T-helper 2 cell treated with Interferon-gamma antibody and Interleukin-4, amounts not matched to agents 100 ng/mL and 5 ng/mL, for 36 hours (primary cell): ENCODE data around the gene GTPBP4. TPM values are rescaled to one million over a fixed set of nuclear protein-coding genes. Genes with fewer than 3 reads are reported as not detected.

Experiments
- intact Hi-C: fragments of 100-400 bp; cut with micrococcal nuclease; formaldehyde crosslinking; loops from one replicate; pipeline ENCODE4 v1.15.1; 2023
- total RNA-seq: library from RNA; stranded (reverse); gene quantifications from 2 replicates; pipeline ENCODE4 v1.2.3, GENCODE V29; 2022

Gene GTPBP4
- total RNA-seq, 1 donor from 2014 or later: 75.6 TPM

- intact Hi-C loops: no loop called here
Measured at GRCh38 chr10:966466-967235, 21.6 kb upstream of the GTPBP4 start.

GRCh38 chr10:968546-969199 lies 19.6 kb upstream of the GTPBP4 start:
- intact Hi-C loops: no loop called here

- intact Hi-C loops: no loop called here
Measured at GRCh38 chr10:969473-970150, 18.6 kb upstream of the GTPBP4 start.

- intact Hi-C loops: no loop called here
Measured at GRCh38 chr10:970311-971149, 17.7 kb upstream of the GTPBP4 start.

GRCh38 chr10:971150-971542 lies 17.1 kb upstream of the GTPBP4 start:
- intact Hi-C loops: no loop called here

- intact Hi-C loops: no loop called here
Measured at GRCh38 chr10:971613-972012, 16.6 kb upstream of the GTPBP4 start.

GRCh38 chr10:972763-973162 lies 15.5 kb upstream of the GTPBP4 start:
- intact Hi-C loops: no loop called here

GRCh38 chr10:974038-974784 lies 14.0 kb upstream of the GTPBP4 start:
- intact Hi-C loops: loop anchor here (2.0 kb wide), 1 partner anchor 33 kb away; no protein-coding TSS in a partner anchor

GRCh38 chr10:974785-975074 lies 13.5 kb upstream of the GTPBP4 start:
- intact Hi-C loops: loop anchor here (2.0 kb wide), 1 partner anchor 34 kb away; no protein-coding TSS in a partner anchor

- intact Hi-C loops: no loop called here
Measured at GRCh38 chr10:976316-976715, 11.9 kb upstream of the GTPBP4 start.

GRCh38 chr10:978826-979421 lies 9.3 kb upstream of the GTPBP4 start:
- intact Hi-C loops: no loop called here

- intact Hi-C loops: no loop called here
Measured at GRCh38 chr10:980468-981093, 7.7 kb upstream of the GTPBP4 start.

GRCh38 chr10:983401-983800 lies 4.8 kb upstream of the GTPBP4 start:
- intact Hi-C loops: no loop called here

GRCh38 chr10:983971-984655 lies 4.1 kb upstream of the GTPBP4 start:
- intact Hi-C loops: no loop called here

GRCh38 chr10:985361-985760 lies 2.9 kb upstream of the GTPBP4 start:
- intact Hi-C loops: loop anchor here (5.0 kb wide), 1 partner anchor 848 kb away; the partner anchor contains the start of gene ZMYND11

GRCh38 chr10:986137-986825 lies 2.0 kb upstream of the GTPBP4 start:
- intact Hi-C loops: loop anchor here (5.0 kb wide), 1 partner anchor 849 kb away; the partner anchor contains the start of gene ZMYND11

- intact Hi-C loops: loop anchor here (5.0 kb wide), 1 partner anchor 850 kb away; the partner anchor contains the start of gene ZMYND11
Measured at GRCh38 chr10:986881-987619, 1.2 kb upstream of the GTPBP4 start.

GRCh38 chr10:987620-987869 lies 689 bp upstream of the GTPBP4 start:
- intact Hi-C loops: loop anchor here (5.0 kb wide), 1 partner anchor 850 kb away; the partner anchor contains the start of gene ZMYND11
